ENCODE data around the gene C16orf87.

GRCh38 chr16:46862555-46863447, 31.8 kb upstream of the C16orf87 start:
- no peak for TF ChIP-seq CTCF (conservative IDR thresholded peaks at IDR 0.05)
- no peak for TF ChIP-seq EZH2 (IDR thresholded peaks at IDR 0.05; ENCODE audit: low read depth)

Measured in PC-9 (cell line).